Measurements from ENCODE around the gene NRAS. TPM values are rescaled to one million over a fixed set of nuclear protein-coding genes. Genes with fewer than 3 reads are reported as not detected.
A peak's percentile ranks its signal among the peaks of the same experiment; 100 is the strongest.

Gene NRAS
- total and polyA plus RNA-seq, 9 of the 15 experiments (the other 6 are each of a cell fraction or from before 2014, with no cell fraction given) = 40.7 to 94.5 (median 75.4) TPM

DNA sequence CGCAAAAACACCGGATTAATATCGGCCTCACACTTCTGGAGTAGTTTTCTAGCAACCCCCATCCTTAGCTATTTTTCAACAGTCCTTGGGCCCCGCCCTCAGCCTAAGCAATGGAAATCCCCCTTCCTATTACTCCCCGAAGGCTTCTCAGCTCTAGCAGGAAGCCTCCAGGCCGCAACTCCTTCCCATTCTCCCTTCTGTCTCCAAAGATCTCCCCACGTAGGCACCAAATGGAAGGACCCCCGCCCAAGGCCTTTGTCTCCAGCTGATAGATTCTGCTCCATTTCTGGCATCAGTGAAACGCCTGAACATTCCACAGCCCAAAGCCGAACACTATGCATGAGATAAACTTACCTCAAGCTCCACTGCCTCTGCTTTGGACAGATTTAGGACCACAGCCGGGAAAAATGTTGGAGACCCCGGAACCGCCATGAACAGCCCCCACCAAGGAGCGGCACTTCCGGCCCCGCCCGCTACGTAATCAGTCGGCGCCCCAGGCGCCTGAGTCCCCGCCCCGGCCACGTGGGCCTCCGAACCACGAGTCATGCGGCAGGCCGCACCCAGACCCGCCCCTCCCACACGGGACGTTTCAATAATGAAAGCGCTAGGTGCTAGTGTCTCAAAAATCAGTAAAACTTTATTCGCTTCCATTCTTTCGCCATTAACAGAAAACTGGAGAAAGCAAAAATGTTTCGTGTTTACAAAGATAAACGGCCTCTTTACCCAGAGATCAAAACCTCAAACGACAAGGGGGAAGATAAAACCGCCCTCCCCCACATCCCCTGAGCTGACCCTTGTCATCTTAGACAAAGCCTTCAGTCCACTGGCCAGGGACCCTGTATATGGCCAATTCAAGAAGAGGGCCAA lies at the start of gene NRAS (continued):
- TF ChIP-seq RNF219 (CRISPR knock-in tag; IDR thresholded peaks at IDR 0.05) = 0 out of 2 replicates have a peak, but pooled peaks have one; percentile 24
- peak; percentile 58; the same call in 1 of the 2 replicates for TF ChIP-seq ZNF766 (CRISPR knock-in tag; conservative IDR thresholded peaks at IDR 0.05)
- TF ChIP-seq ZNF445 (CRISPR knock-in tag; IDR thresholded peaks at IDR 0.05; ENCODE audit: low read depth) = no peak
- no peak for TF ChIP-seq NCOA2 (IDR thresholded peaks at IDR 0.05; ENCODE audit: partially characterized antibody in 2 of 2)
- TF ChIP-seq PRMT5 (CRISPR knock-in tag; IDR thresholded peaks at IDR 0.05) = no peak
- TF ChIP-seq TAF7 (tag; IDR thresholded peaks at IDR 0.05) = peak; percentile 84
- no peak for TF ChIP-seq SMARCC2 (IDR thresholded peaks at IDR 0.05; ENCODE audit: low read depth)
- peak; percentile 97 for TF ChIP-seq PHF20 (IDR thresholded peaks at IDR 0.05; ENCODE audit: partially characterized antibody)
- no peak for TF ChIP-seq FOXA1 (IDR thresholded peaks at IDR 0.05; ENCODE audit: borderline replicate concordance)
- peak; percentile 88 for TF ChIP-seq POLR2G (IDR thresholded peaks at IDR 0.05; ENCODE audit: low read depth, low read length)
- no peak for TF ChIP-seq SETDB1 (IDR thresholded peaks at IDR 0.05; ENCODE audit: low read length)
- peak; percentile 85 for TF ChIP-seq HCFC1 (IDR thresholded peaks at IDR 0.05; ENCODE audit: low read depth, low read length)
- TF ChIP-seq ZNF707 (CRISPR knock-in tag; conservative IDR thresholded peaks at IDR 0.05) = no peak
- TF ChIP-seq NUFIP1 (IDR thresholded peaks at IDR 0.05; ENCODE audit: partially characterized antibody) = no peak
- TF ChIP-seq ZNF282 (CRISPR knock-in tag; IDR thresholded peaks at IDR 0.05) = no peak
- TF ChIP-seq PYGO2 (tag; IDR thresholded peaks at IDR 0.05) = no peak
- TF ChIP-seq GATAD2B (IDR thresholded peaks at IDR 0.05; ENCODE audit: borderline replicate concordance) = peak; percentile 67; the same call in 1 of the 2 replicates
- no peak for TF ChIP-seq HDAC6 (IDR thresholded peaks at IDR 0.05; ENCODE audit: low read depth, low read length)
- TF ChIP-seq ASH1L (IDR thresholded peaks at IDR 0.05; ENCODE audit: borderline replicate concordance, low read depth, partially characterized antibody) = no peak
- no peak for TF ChIP-seq FOXM1 (IDR thresholded peaks at IDR 0.05; ENCODE audit: low read depth)
- TF ChIP-seq FOXM1 (CRISPR knock-in tag; IDR thresholded peaks at IDR 0.05; ENCODE audit: low read depth) = no peak
- TF ChIP-seq GATAD2A (IDR thresholded peaks at IDR 0.05) = no peak
- no peak for TF ChIP-seq FIP1L1 (IDR thresholded peaks at IDR 0.05; ENCODE audit: low read depth, low read length, poor library complexity, severe bottlenecking)
- peak; percentile 88 for TF ChIP-seq RBBP5 (IDR thresholded peaks at IDR 0.05; ENCODE audit: borderline replicate concordance, insufficient read depth, low read length, poor library complexity, severe bottlenecking)
- TF ChIP-seq RFX5 (IDR thresholded peaks at IDR 0.05; ENCODE audit: low read depth, low read length) = no peak
- TF ChIP-seq ZNF324 (CRISPR knock-in tag; IDR thresholded peaks at IDR 0.05) = no peak
- TF ChIP-seq, protein P1, sequence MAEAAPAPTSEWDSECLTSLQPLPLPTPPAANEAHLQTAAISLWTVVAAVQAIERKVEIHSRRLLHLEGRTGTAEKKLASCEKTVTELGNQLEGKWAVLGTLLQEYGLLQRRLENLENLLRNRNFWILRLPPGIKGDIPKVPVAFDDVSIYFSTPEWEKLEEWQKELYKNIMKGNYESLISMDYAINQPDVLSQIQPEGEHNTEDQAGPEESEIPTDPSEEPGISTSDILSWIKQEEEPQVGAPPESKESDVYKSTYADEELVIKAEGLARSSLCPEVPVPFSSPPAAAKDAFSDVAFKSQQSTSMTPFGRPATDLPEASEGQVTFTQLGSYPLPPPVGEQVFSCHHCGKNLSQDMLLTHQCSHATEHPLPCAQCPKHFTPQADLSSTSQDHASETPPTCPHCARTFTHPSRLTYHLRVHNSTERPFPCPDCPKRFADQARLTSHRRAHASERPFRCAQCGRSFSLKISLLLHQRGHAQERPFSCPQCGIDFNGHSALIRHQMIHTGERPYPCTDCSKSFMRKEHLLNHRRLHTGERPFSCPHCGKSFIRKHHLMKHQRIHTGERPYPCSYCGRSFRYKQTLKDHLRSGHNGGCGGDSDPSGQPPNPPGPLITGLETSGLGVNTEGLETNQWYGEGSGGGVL (CRISPR knock-in tag; IDR thresholded peaks at IDR 0.05) = no peak
